GM19193 (cell line): ENCODE measurements around the gene NRG2.

Experiments
- POLR2A ChIP-seq: IDR thresholded peaks from 4 replicates; pipeline ENCODE4 v1.6.1; 2011; ENCODE audit not compliant: insufficient read depth, insufficient read length; ENCODE audit errors: extremely low read depth

The NRG2 gene

GRCh38 chr5:139822553-139823425 lies 220.3 kb downstream of the NRG2 start:
- TF ChIP-seq POLR2A = no peak

- no peak for TF ChIP-seq POLR2A
Observed at GRCh38 chr5:139821806-139822552, 221.1 kb downstream of the NRG2 start.

- TF ChIP-seq POLR2A = no peak
Observed at GRCh38 chr5:139820606-139821005, 222.5 kb downstream of the NRG2 start.

GRCh38 chr5:139820130-139820529 lies 223.0 kb downstream of the NRG2 start:
- no peak for TF ChIP-seq POLR2A

GRCh38 chr5:139817970-139818369 lies 225.1 kb downstream of the NRG2 start:
- TF ChIP-seq POLR2A = no peak

- no peak for TF ChIP-seq POLR2A
Observed at GRCh38 chr5:139817362-139817761, 225.7 kb downstream of the NRG2 start.

GRCh38 chr5:139816566-139816965 lies 226.5 kb downstream of the NRG2 start:
- TF ChIP-seq POLR2A = no peak

GRCh38 chr5:139814704-139815280 lies 228.3 kb downstream of the NRG2 start:
- no peak for TF ChIP-seq POLR2A

GRCh38 chr5:139814191-139814601 lies 228.9 kb downstream of the NRG2 start:
- no peak for TF ChIP-seq POLR2A

- no peak for TF ChIP-seq POLR2A
Observed at GRCh38 chr5:139812836-139813805, 230.0 kb downstream of the NRG2 start.

GRCh38 chr5:139812323-139812722 lies 230.8 kb downstream of the NRG2 start:
- TF ChIP-seq POLR2A = no peak

- no peak for TF ChIP-seq POLR2A
Observed at GRCh38 chr5:139811274-139811607, 231.9 kb downstream of the NRG2 start.

GRCh38 chr5:139810341-139811273 lies 232.5 kb downstream of the NRG2 start:
- TF ChIP-seq POLR2A = no peak
